Measurements from ENCODE around the gene CRELD2.

The CRELD2 gene

DNA sequence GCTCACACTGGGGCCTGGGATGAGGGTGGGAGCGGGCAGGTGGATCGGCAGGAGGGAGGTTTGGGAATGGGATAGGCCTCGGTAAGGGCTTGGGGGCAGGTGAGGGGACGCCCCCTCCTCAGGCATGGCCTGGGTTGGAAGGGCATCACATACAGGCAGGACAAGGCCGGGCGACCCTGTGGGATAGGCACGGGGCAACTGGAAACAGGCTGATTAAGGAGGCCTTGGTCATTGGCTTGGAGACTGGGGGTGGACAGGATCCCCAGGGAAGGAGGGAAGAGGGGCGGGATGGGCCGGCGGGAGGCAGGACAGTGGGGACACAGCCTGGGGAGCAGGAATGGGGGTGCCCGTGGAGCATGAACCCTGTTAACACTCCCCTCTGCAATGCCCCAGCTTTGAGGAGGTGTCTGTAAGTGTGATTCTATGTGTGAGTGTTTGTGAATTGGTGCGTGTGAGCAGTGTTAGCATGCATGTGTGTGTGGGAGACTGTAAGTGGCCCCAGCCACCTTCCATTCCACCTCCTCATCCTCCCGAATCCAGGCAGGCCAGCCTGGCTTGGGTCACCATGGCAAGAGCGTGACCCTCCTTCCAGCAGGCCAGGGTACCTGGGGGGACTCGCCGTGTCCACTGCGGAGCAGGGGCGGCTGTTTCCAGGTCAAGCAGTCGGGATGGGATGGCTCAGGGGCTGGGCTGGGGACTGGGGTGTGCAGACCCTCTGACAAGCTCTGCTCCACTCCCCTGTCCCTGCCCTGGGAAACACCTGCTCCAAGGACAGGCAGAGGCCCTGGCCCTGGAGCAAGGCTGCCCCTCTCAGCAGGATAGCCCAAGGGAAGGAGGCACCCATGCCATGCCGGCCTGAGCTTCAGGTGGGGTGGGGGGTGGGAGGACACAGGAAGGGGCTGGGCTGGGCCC lies 38.7 kb downstream of the CRELD2 start:
- no peak for DNase-seq (ENCODE audit: low read depth, low spot score)

DNA sequence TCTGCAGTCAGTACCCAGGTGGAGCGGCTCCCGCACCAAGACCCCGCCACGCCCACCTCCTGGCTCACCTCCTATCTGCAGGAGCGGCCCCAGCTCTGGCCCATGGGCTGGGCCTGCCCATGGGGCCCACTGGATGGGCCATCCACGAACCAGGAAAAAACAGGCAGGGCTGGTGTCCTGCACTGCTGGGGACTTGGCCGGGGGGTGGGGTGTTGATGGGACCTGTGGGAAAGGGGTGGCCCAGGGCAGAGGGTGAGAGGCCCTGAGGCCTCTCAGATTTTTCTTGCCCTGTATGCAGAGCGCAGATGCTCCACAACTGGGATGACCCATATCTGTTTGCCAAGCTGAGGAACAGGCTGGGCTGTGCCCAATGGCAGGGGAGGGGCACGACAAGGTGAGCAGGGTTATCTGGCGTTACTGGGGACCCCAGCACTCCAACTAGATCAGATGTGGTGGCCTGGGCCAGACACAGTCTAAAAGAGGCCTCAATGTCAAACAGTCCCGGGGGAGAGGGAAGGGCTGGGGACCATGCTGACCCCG lies 39.5 kb downstream of the CRELD2 start:
- DNase-seq (ENCODE audit: low read depth, low spot score) = no peak

DNA sequence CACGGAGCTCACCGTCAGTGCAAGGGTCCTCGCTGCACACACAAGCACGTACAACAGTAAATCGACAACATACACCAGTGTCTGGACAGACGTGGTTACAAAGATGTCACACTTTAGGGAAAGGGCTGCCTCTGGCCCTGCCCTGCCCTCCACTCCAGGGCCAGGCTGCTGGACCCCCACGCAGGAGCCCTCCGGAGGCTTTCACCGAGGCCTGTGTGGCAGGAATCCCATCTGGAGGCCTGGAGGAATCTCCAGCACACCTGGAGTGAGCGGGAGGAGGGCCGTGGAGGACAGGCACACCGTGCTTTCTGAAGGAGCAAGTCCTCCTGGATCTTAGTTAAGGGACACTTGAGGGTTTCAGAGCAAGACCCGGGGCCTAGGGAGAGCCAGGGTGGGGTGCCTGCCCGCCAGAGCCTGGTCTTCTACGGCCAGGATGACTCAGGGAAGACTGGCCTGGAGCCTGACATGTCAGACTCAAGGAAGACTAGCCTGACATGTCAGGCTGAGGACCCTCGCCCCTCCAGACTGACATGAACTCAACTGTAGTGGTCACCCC lies 40.0 kb downstream of the CRELD2 start:
- no peak for DNase-seq (ENCODE audit: low read depth, low spot score)

- no peak for DNase-seq (ENCODE audit: low read depth, low spot score)
Observed at GRCh38 chr22:49958931-49959781, 40.7 kb downstream of the CRELD2 start.

DNA sequence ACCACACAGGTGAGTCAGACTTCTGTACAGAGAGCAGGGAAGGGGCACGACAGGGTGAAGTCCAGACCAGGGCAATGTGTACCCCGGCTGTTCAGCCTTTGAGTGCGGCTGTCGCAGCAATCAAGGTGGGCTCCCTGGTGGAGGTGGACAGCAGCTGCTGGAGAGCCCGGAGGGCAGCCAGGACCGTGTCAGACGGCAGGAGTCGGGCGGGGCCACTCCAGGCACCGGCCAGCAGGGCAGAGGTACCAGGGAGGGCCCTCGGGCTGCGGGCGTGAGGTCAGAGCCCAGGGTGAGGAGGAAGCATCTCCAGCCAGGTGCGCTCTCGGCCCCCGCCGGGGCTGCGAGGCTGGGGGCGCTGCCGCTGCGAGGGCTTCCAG lies 41.3 kb downstream of the CRELD2 start:
- DNase-seq (ENCODE audit: low read depth, low spot score) = no peak

GRCh38 chr22:49960159-49961004 lies 41.9 kb downstream of the CRELD2 start, which contains the start of gene PIM3:
TSS of gene PIM3 (plus strand) at chr22:49960772. CDS start at chr22:49960948, 176 bp downstream.
- peak; percentile 86 for DNase-seq (ENCODE audit: low read depth, low spot score)

- DNase-seq (ENCODE audit: low read depth, low spot score) = no peak
Observed at GRCh38 chr22:49961005-49961600, 42.7 kb downstream of the CRELD2 start.

GRCh38 chr22:49961601-49962011 lies 43.2 kb downstream of the CRELD2 start:
- DNase-seq (ENCODE audit: low read depth, low spot score) = no peak

DNA sequence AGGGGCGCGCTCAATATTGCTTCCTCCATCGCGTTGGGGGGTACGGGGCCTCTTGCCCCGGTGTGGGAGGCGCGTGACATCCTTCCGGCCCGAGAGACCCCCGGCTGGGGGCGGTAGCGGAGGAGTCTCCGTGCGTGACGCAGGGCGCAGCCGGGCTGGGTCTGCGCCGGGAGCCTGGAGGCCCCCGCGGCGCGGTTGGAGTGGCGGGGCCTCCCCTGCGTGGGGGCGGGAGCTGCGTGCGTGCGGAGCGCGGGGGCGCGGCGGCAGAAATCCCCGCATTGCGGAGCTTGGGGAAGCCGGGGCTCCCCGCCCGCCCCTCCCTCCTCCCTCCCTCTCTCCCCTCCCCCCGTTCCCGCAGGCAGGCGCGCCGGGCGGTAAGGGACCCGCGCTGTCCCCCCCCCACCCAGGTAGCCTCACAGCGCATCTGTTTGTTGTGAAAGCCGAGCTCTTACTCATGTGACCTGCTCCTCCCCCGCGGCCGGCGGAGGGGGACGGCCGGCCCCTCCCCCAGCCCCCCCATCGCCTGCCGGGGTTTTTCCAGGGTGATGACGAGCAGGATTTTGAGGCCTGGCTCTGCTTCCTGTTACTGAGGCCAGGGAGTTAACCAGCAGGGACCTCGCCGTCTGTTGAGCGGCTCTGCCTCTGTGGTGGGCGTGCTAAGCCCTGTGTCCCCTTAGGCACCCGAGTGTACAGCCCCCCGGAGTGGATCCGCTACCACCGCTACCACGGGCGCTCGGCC lies 43.7 kb downstream of the CRELD2 start:
- DNase-seq (ENCODE audit: low read depth, low spot score) = peak; percentile 74

GRCh38 chr22:49962751-49963646 lies 44.6 kb downstream of the CRELD2 start:
- DNase-seq (ENCODE audit: low read depth, low spot score) = no peak

- DNase-seq (ENCODE audit: low read depth, low spot score) = no peak
Observed at GRCh38 chr22:49963647-49964026, 45.2 kb downstream of the CRELD2 start.

DNA sequence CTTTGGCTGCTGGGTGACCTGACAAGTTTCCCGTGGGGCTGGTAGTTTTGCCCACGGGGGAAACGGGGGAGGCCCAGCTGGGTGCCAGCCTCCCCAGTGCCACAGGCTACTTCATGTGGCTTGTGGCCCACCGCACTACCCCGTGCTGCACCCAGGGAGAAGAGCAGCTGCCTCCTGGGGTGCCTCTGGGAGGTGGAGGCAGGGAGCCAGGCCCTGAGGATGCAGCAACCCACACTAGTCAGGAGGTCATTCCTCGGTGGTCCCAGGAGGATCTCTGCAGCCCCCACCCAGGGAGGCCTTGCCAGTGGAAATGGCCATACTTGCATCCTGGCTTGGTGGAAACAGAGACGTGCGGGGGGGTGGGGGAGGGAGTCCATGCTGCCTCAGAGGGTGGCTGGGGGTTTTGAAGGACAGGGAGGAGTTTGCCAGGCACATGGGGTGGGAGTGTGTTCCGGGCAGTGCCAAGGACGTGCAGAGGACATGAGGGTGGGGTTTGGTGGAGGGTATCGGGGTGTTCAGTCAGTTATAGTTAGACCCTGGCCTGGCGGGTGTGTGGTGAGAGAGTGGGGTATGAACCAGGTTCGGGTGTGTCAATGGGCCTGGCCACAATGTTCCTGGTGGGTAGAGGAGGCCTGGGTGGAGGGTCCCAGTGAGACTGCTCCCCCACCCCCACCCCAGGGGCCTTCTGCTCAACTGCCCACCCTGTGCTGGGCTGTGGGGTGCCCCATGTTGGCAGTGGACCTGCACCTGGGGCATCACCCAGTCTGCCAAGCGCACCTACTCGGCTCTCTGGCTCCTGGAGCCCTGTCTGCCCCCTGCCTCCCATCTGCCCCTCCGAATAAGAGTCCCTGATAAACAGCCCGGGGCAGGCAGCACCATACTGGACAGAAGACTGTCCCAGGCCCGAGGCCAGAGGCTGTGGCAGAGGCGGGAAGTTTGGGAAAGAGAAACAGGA lies 46.0 kb downstream of the CRELD2 start:
- DNase-seq (ENCODE audit: low read depth, low spot score) = no peak

DNA sequence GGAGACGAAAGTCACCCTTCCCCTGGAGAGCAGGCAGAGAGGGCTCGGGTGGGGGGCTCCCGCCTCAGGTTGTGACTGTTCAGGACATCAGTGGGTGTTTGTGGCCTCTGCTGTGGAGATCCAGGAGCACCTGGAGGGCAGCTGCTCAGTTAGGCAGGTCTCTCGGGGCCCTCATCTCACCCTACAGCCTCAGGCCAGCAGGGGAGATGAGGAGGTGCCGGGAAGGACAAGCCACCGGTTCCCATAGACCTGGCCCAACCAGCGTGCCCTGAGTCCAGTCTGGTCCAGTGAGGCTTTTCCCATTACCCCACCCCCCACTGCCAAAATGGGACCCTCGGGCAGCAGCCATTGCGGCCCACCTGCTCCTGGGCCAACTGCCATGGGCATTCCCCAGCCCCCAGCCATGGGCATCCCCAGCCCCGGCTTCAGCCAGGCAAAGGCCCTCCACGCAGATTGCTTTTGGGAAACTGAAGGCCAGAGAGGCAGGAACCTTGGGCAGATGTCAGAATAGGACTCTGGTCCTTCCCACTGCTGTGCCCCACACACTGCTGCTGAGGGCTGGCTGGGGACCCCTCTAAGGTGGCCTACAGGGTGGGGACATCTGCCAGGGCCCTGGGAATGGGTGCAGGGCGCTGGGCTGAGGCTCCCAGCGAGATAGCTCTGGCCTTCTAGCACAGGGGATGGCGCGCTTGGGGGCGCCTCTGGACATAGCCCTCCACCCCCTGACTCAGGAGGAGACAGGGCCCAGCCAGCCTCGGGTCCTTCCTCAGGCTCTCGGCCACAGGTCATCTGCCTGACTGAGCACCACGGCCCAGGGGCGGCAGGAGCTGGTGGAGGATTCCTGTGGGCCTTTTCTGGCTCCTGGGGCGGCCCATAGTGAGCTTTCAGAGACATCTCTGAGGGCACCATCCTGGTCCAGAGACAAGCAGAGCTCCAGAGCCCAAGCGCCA lies 46.9 kb downstream of the CRELD2 start:
- no peak for DNase-seq (ENCODE audit: low read depth, low spot score)

- DNase-seq (ENCODE audit: low read depth, low spot score) = no peak
Observed at GRCh38 chr22:49966041-49966773, 47.8 kb downstream of the CRELD2 start.

GRCh38 chr22:49966774-49967705 lies 48.6 kb downstream of the CRELD2 start:
- DNase-seq (ENCODE audit: low read depth, low spot score) = no peak
